H1 (cell line): ENCODE data around the gene ALK. TPM values are rescaled to one million over a fixed set of nuclear protein-coding genes. Genes with fewer than 3 reads are reported as not detected.

ENCODE experiments used
- FOSL1 ChIP-seq: IDR thresholded peaks from 2 replicates; pipeline ENCODE4 v1.6.1; 2011; ENCODE audit warnings: mild to moderate bottlenecking, low read depth, low read length, moderate library complexity; ENCODE audit not compliant: insufficient read depth
- HDAC2 ChIP-seq, 2 experiments: fragments of 300-600 bp in 1 of 2; sonication (generic) in 1 of 2; IDR thresholded peaks; 2 replicates each; pipeline ENCODE4 v1.6.1; 2011 to 2012; ENCODE audit warnings: low read depth in 2 of 2, low read length in 2 of 2, mild to moderate bottlenecking in 2 of 2, moderate library complexity in 2 of 2, borderline replicate concordance in 1 of 2, inconsistent platforms in 1 of 2
- JUND ChIP-seq: IDR thresholded peaks from 2 replicates; pipeline ENCODE4 v1.6.1; 2011; ENCODE audit warnings: mild to moderate bottlenecking, improper control_type of control experiment, low read length
- SRF ChIP-seq: IDR thresholded peaks from 2 replicates; pipeline ENCODE4 v1.6.1; 2011; ENCODE audit warnings: mild to moderate bottlenecking, low read depth, low read length, moderate library complexity
- TCF12 ChIP-seq: IDR thresholded peaks from 2 replicates; pipeline ENCODE4 v1.6.1; 2011; ENCODE audit warnings: low read depth, mild to moderate bottlenecking, low read length
- polyA plus RNA-seq, 7 experiments: library from polyadenylated mRNA; depleted of rRNA in 3 of 7; stranded (reverse) in 5 of 7; unstranded in 2 of 7; fragments of >200 nt in 5 of 7; fragments of 200-250 nt in 2 of 7; gene quantifications; 1 replicate in 5 of 7; 2 replicates in 1 of 7; 4 replicates in 1 of 7; pipeline versions ENCODE4 v1.2.1 to v1.2.3, GENCODE V29; 2011 to 2013; ENCODE audit warnings: missing spikeins in 2 of 7, mixed read lengths in 2 of 7
- total RNA-seq: library from RNA; stranded (reverse); fragmentation: NEBNext Ultra II Directional; extraction: Animal tissue kit (Norgen Biotek cat#: 25700); gene quantifications from 2 replicates; pipeline ENCODE4 v1.2.1, GENCODE V29; 2021

Gene ALK
- total and polyA plus RNA-seq, 2 of the 8 experiments (the other 6 are each of a cell fraction or from before 2014, with no cell fraction given) = 0.02 to 0.09 TPM

DNA sequence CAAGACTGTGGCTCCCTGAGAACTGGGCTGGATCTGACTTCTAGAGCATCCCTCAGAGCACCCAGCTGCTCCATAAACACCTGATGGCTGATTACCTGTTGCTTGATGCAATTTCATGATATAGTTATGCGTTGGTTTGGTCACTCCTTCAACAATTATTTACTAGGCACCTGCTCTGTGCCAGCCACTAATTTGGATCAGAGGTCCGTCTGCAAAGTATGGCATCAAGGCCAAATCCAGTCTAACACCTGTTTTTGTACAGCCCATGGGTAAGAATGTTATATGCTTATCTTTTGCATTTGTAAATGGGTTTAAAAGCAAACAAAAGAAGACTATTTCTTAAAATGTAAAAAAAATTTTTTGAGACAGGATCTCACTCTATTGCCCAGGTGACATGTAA lies 348.2 kb downstream of the ALK start (continued):
- TF ChIP-seq SRF (no peak), HDAC2 (IDR thresholded peaks at IDR 0.05; ENCODE audit: borderline replicate concordance in 1 of 2, low read depth in 2 of 2, low read length in 2 of 2) (no peak), FOSL1 (no peak), TCF12 (no peak), JUND (no peak)
